Germinal center (tissue), 1 donor: ENCODE results near the gene PPIF.
"Not testable (repeated sequence)": the region's sequence is repeated elsewhere in the genome, so short reads cannot be mapped to it uniquely, and the experiment has no call there.

Source experiments
- DNase-seq: peaks from one replicate; pipeline ENCODE4 v3.0.0; 2012; ENCODE audit warnings: mixed read lengths, low spot score

Gene PPIF

GRCh38 chr10:79331709-79332108 is 15.6 kb upstream of the PPIF start:
- DNase-seq: peak; percentile 49

- not testable (repeated sequence) for DNase-seq
Observed at GRCh38 chr10:79332610-79333315, 14.5 kb upstream of the PPIF start.

- DNase-seq: no peak
Observed at GRCh38 chr10:79333513-79333912, 13.8 kb upstream of the PPIF start.

GRCh38 chr10:79334573-79334972 is 12.7 kb upstream of the PPIF start:
- no peak for DNase-seq

DNA sequence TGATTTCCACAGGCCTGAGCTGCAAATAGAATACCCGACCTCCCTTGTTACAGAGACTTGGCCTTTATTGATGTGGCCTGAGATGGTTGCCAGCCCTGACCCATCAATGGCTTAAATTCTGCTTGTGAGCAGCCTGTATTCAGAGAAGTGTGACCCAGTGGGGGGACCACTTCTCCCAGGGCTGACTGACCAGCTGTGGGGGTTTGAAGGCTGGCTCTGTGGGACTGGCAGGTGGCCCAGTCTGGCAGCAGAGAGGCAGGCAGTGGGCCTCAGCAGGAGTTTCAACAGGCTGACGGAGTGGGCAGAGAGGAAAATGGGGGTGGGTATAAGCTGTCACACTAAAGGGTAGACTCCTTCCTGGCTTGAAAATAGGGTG is 12.2 kb upstream of the PPIF start:
- no peak for DNase-seq

DNA sequence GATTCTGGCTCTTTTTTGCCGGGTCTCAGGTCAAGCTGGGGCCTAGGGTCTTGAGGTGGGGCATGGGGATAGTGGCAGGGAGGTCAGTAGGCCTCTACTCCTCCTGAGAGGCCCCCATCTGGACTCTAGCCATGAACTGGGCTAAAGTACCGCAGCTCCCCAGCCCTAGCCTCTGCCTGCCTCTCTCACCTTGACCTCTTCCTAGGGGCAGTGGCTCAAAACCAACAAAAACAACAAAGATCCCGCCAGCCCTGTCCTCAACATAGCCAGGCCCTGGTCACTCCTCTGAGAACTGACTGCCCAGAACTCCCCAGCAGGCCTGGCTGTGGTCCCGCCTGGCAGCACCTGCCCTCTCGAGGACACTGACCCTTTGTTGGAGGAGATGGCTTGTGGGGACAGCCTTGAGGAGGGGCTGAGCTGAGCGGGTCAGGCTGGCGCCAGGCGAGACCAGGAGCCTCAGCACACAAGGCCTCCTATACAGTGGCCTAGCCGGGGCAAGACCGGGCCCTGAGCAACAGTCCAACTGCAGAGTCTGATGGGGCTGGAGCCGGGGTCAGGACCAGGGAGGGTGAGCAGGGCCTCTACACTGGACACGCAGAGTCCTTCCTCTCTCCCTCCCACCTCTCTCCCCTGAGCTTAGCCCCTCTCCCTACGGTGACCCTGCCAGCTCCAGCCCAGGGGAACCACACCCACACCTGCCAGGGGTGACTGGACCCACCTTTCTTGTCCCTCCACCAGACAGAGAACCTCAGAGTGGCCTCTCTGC is 11.6 kb upstream of the PPIF start:
- DNase-seq: no peak

DNA sequence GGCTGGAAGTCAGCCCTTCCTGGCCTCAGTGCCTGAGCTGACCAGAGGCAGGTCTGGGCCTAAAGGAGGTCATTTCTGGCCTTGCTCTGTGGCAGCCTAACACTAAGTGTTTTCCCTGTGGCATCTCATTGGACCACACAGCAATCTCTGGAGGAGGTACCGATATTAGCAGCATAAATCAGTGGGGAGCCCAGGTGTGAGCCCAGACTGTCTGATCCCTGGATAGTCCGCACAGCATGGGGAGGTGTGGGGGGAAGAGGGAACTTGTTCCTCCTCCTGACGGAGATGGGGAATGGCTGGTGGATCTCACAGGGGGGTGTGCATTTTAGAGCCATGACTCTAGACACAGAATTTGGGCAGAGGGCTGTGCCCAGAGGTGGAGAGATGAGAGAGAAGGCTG is 11.0 kb upstream of the PPIF start:
- DNase-seq: no peak

- no peak for DNase-seq
Observed at GRCh38 chr10:79336739-79337138, 10.5 kb upstream of the PPIF start.

DNA sequence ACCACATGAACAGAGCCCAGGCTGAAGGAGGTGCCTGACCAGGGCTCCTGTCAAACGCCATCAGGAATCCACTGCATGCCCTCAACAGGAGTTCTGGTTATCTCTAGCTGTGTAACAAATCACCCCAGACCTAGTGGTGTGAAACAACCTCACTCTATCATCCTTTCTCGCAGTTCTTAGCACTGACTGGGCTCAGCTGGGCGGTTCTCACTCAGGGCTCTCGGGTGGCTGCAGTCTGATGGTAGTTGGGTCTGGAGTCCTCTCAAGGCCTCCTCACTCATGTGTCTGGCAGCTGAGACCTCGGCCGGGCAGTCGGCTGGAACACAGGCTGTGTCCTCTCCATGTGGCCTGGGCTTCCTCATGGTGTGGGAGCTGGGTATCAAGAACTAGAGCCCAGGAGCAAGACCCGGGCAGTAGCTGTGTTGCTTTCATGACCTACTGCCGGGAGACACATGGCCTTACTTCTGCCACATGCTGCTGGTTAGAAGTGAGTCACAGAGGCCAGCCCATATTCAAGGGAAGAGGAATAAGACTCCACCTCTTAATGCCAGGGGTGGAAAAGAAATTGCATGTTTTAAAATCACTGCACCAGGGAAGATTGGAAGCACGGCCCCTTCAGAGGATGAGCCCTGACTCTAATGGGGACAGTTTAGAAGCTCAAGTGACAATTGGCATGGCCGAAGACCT is 9.3 kb upstream of the PPIF start:
- DNase-seq: not testable (repeated sequence)

DNA sequence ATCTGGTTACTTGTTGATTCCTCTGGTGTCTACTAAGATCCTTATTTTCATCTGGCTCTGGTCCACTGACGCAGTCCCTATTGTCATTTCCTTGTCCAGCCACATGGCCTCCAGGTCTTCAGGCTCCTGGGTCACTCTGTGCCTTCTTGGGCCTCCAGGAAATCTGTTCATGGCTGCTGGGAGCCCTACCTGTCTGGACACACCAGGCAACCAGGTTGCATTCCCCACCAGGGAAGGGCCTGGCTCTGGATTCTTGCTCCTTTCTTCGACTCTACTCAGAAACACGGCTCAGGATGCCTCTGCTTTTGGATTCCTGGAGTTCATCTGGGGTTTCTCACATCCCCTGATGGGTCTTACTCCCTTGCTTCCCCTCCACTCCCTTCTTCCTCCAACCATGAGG is 8.0 kb upstream of the PPIF start:
- DNase-seq: no peak

DNA sequence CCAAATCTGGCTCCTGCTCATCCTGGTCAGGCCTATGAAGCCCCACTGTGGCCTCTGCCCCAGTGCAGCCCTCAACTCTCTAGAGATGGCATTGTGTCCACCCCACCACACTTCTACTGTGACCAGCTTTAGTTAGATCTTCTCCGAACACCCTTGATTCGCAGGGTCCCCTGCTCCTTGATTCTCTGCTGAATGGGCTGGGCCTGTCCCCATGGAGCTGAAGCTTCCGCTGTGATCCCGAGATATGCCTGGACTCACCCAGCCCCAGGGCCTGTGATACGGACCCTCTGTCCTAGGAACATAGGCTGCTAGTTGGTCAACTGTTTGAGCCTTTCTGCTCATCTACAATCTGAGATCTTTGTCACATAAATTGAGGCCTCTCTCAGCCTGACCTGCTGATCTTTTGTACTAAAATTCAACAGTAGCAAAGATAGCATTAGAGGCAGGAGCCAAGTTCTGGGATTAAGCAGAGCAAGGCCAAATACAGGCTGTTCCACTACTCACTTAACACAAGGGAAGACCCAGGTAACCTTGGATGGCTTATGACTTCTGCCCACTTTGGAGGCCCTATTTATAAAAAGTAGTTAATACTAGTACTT is 6.5 kb upstream of the PPIF start:
- no peak for DNase-seq

GRCh38 chr10:79342295-79342761 is 4.9 kb upstream of the PPIF start:
- DNase-seq: no peak

DNA sequence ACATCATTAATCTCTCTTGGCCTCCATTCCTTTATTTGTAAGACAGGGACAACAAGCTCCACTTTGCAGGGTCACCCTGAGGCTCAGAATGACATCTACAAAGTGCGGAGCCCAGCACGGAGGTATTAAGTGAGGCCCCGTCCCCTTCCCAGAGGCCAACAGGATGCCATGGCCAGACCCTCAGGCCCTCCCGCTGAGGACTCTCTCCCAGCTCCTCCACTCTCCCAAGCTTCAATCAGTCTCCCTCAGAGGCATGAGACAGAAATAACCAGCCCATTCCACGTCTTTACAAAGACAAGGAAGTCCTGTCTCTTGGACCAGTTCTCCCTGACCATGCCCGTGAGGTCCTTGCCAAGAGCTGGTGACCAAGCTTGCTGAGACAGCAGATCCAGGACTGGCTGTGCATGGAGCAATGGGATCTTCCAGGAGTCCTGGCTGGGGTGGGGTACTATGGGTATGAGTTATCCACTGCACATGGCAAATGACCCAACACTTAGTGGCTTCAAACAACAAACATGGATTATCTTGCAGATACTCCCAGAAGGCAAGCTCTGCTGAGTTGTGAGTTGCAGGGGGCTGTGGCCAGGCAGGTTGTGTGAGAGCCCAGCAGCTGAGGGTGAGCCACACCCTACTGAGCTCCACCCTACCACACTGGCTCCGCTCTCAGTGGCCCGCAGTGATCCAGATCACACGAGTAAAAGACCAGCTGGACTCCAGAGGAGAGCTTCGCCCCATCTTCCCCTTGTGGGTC is 4.3 kb upstream of the PPIF start:
- DNase-seq: no peak

DNA sequence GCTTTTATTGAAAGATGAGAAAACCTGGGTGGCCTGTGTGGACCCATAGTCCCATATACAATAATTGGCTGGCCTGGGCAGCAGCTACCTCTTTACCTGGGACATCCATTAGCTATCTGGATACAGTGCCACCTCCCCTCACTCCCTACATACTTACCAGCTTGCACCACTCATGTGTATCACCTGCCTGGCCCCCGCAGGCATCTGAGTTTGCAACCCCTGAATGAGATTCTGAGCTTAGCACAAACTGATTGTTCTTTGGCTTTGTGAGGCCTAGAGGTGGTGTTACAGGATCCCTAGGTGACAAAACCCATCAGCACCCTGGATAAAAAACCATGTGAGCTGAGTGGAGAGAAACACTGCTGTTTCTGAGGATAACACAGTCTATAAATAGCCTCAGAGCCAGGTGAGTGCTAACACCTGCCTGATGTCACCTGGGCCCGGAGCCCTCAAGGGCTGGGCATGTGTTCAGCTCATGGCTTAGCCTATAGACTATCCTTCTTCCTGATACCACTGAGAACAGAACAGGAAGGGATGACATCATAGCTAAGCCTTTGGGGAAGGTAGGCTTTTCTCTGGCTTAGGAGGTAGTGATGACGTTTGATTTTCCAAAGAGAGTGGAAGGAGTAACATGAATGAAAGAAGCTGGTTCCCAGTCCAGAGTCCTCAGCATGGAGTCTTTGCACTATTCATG is 2.6 kb upstream of the PPIF start:
- DNase-seq: no peak

DNA sequence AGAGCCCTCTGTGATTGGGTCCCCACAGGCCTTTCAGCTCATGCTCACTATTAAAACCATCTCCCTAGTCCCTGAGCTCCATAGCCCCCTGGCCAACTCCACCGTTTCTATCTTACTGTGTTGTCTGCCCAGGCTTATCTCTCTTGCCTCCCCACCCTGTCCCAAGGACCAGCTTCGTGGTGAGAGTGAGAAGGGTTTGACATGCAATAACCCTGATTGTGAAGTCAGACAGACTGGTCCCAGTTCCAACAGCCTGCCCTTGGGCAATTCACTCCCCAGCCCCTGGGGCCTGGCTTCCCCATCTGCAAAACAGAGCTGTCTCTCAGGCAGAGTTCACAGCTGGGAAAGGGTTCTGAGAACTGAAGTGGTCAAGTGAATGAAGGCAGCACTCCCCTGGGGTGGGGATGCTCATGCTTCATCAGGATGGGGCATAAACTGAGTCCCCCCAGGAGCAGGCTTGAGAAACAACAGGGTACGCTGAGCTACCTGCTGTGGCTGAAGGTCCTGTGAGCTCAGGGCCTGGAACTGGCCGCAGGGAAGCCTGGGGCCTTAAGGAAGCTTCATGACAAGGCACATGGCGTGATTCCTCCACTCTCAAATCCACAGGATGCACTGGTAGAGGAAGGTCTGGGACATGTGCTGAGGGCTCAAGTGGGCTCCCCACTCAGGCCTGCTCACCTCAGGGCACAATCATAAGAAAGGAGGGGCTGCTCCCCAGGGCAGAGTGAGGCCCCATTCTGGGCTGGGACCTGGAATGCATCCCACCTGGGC is 1.8 kb upstream of the PPIF start:
- DNase-seq: no peak

- DNase-seq: no peak
Observed at GRCh38 chr10:79346012-79346340, 1.3 kb upstream of the PPIF start.

- no peak for DNase-seq
Observed at GRCh38 chr10:79346388-79347225, 662 bp upstream of the PPIF start.

- DNase-seq: peak; percentile 71
Observed at GRCh38 chr10:79347894-79348639, 798 bp downstream of the PPIF start.

- no peak for DNase-seq
Observed at GRCh38 chr10:79348640-79348988, 1.3 kb downstream of the PPIF start.
